Psoas muscle (tissue), 8 donors: ENCODE results near the gene FAM209A. TPM values are rescaled to one million over a fixed set of nuclear protein-coding genes. Genes with fewer than 3 reads are reported as not detected.
"Not testable (repeated sequence)": the region's sequence is repeated elsewhere in the genome, so short reads cannot be mapped to it uniquely, and the experiment has no call there.

Experiments
- ATAC-seq, 4 donors: fragments of 200-7000 bp; cut with Tn5 transposase; one replicate each; pipeline ENCODE4 v1.9.1; 2020; ENCODE audit warnings: moderate library complexity in 3 of 4, mild to moderate bottlenecking in 2 of 4
- DNase-seq, 2 donors: peaks; one replicate each; pipeline ENCODE4 v3.0.0-alpha.2; 2020
- H3K27ac ChIP-seq: fragments of 200-600 bp; one replicate; pipeline ENCODE4 v1.8.0; 2022
- H3K27me3 ChIP-seq, 3 donors: fragments of 200-600 bp in 1 of 3; one replicate each; pipeline versions ENCODE4 v1.6.1 to v1.8.0; 2013 to 2022; ENCODE audit warnings: low read length in 2 of 3, mild to moderate bottlenecking in 2 of 3, moderate library complexity in 1 of 3; ENCODE audit not compliant: insufficient read depth in 3 of 3
- H3K36me3 ChIP-seq, 2 donors: fragments of 200-600 bp in 1 of 2; one replicate each; pipeline versions ENCODE4 v1.6.1 to v1.8.0; 2013 to 2022; ENCODE audit warnings: low read depth in 1 of 2, mild to moderate bottlenecking in 1 of 2, moderate library complexity in 1 of 2; ENCODE audit not compliant: insufficient read depth in 1 of 2
- H3K4me1 ChIP-seq: fragments of 200-600 bp; one replicate; pipeline ENCODE4 v1.8.0; 2022
- H3K4me3 ChIP-seq: fragments of 200-600 bp; one replicate; pipeline ENCODE4 v1.8.0; 2022; ENCODE audit warnings: mild to moderate bottlenecking
- H3K9me3 ChIP-seq: fragments of 200-600 bp; one replicate; pipeline ENCODE4 v1.8.0; 2022
- WGBS, 3 donors: extraction: QIAGEN DNeasy Blood & Tissue Kit; methylation state at CpG; one replicate each; pipeline versions ENCODE4 v1.1.6 to v1.1.7; 2013; 5-methylcytosine and 5-hydroxymethylcytosine counted together
- intact Hi-C, 2 donors: fragments of 100-400 bp; cut with DNase I; formaldehyde crosslinking; loops; one replicate each; pipeline versions ENCODE4 v1.11.0 to v1.14.2; 2022
- long read RNA-seq, 2 donors: library from polyadenylated mRNA; unstranded; transcript quantifications; one replicate each; pipeline ENCODE4 v2.0.0, GENCODE V29; 2021
- polyA plus RNA-seq, 3 donors: library from polyadenylated mRNA; stranded (reverse); fragments of 200-250 nt; gene quantifications; one replicate each; pipeline ENCODE4 v1.2.3, GENCODE V29; 2013
- total RNA-seq, 4 donors: library from RNA; stranded (reverse); fragmentation: NEBNext Ultra II Directional in 2 of 4; extraction: Animal tissue kit (Norgen Biotek cat#: 25700) in 2 of 4; gene quantifications; one replicate each; pipeline versions ENCODE4 v1.2.1 to v1.2.4, GENCODE V29; 2021 to 2023
- TF ChIP-seq, protein P1 (sequence below): fragments of 200-600 bp; IDR thresholded peaks from one replicate; pipeline ENCODE4 v1.8.0; 2022; ENCODE audit warnings: antibody characterized with exemption
- donor health status: healthy with polysubstance abuse.
- donor health status: DM: no; HTN: no; CAD: no; lungs with moderate emphysema.
- donor health status: Bipolar disorder and iron deficiency.
- donor health status: healthy.
- donor health status: DM: yes; HTN: yes; CAD: no.
- donor health status: DM: no; HTN: no; CAD: no.
- donor health status: DM: no; HTN: no; CAD: no.
- donor health status: DM: yes; HTN: yes; CAD: no.

Gene FAM209A, protein sequence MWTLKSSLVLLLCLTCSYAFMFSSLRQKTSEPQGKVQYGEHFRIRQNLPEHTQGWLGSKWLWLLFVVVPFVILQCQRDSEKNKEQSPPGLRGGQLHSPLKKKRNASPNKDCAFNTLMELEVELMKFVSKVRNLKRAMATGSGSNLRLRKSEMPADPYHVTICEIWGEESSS
- under 1 TPM in 1 of 4 donors, not detected in 3; 0.23 TPM for total RNA-seq
- under 1 TPM in 2 of 3 donors, not detected in 1; 0.08 to 0.38 TPM for polyA plus RNA-seq
- long read RNA-seq, donor 1, partial matches to known transcripts = 0 of 1 reads
- long read RNA-seq, donor 1, other reads (novel, unspliced or antisense) = 1 of 1 reads
- long read RNA-seq, donor 2, partial matches to known transcripts = 0 of 1 reads
- long read RNA-seq, donor 2, other reads (novel, unspliced or antisense) = 1 of 1 reads

GRCh38 chr20:56524444-56524843 is at the start of gene FAM209A:
FAM209A (plus strand) TSS chr20:56524744; CDS start chr20:56524809, 65 bp downstream.
- H3K27me3 ChIP-seq, H3K27ac ChIP-seq, H3K4me3 ChIP-seq, DNase-seq, H3K4me1 ChIP-seq, intact Hi-C loops, H3K9me3 ChIP-seq, ATAC-seq: not testable (repeated sequence)
- WGBS, 3 donors = 75 to 87% (median 78%) methylated on average over 5 to 7 of the region's 7 CpGs
- H3K36me3 ChIP-seq = peaks cover 5 to 13% of the 10 kb centered on the region in 2 donors

DNA sequence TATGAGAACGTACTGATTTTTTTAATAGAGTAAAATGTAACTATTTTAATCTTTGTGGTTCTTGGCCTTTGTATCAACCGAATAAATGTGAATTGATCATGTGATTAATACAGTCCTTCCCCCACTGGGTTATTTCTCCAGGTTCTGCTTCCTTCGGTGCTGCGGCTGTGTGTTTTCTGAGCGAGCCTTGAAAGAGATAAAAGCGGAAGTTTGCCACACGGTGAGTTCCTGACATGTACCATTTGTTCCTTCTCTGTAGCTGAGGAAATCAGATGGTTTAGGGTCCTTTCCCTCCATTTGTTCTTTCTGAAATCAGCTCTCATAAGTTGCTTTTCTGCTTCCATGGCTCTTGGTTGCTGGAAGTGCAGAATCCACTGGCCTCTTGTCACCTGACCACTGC is 40.6 kb upstream of the FAM209A start:
- peaks cover 13 to 82% of the 10 kb centered on the region in 2 donors for H3K36me3 ChIP-seq

DNA sequence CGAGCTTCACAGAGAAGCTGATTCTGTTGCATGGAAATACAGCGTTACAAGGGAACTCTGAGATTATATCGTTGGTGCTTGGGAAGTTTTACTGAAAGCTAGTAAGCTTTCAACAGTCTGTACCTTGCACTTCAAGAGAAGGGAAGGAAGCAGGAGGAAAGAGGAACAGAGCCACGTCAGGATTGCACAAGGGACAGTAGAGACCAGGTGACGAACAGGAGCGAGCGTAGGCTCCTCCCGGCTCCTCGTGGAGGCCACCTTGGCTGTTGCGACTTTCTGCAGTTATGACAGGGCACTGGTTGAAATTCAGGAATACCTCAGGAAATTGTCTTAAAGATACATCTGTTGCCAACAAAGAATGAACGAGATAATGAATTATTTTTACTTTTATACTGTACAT is 37.3 kb upstream of the FAM209A start:
- Histone ChIP-seq H3K4me1 (no peaks in the 10 kb centered on the region), H3K27ac (no peak overlapping the region), H3K9me3 (no peaks in the 10 kb centered on the region), H3K27me3 (no peaks in the 10 kb centered on the region), H3K36me3 (peaks cover 6 to 76% of the 10 kb centered on the region in 2 donors), H3K4me3 (no peak overlapping the region)
- no peak for DNase-seq
- intact Hi-C loops = no loop called here
- WGBS, 3 donors = 80 to 91% (median 88%) methylated on average over 11 of the region's 11 CpGs
- TF ChIP-seq, protein P1, sequence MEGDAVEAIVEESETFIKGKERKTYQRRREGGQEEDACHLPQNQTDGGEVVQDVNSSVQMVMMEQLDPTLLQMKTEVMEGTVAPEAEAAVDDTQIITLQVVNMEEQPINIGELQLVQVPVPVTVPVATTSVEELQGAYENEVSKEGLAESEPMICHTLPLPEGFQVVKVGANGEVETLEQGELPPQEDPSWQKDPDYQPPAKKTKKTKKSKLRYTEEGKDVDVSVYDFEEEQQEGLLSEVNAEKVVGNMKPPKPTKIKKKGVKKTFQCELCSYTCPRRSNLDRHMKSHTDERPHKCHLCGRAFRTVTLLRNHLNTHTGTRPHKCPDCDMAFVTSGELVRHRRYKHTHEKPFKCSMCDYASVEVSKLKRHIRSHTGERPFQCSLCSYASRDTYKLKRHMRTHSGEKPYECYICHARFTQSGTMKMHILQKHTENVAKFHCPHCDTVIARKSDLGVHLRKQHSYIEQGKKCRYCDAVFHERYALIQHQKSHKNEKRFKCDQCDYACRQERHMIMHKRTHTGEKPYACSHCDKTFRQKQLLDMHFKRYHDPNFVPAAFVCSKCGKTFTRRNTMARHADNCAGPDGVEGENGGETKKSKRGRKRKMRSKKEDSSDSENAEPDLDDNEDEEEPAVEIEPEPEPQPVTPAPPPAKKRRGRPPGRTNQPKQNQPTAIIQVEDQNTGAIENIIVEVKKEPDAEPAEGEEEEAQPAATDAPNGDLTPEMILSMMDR = no peak
- ATAC-seq = no peak

More for the DNA sequence above, 40.6 kb upstream of the FAM209A start:
- Histone ChIP-seq H3K4me1 (no peaks in the 10 kb centered on the region), H3K9me3 (no peaks in the 10 kb centered on the region), H3K4me3 (no peak overlapping the region), H3K27me3 (no peaks in the 10 kb centered on the region), H3K27ac (no peak overlapping the region)
- intact Hi-C loops = no loop called here
- TF ChIP-seq, protein P1 = no peak
- ATAC-seq (no peak), DNase-seq (no peak)
- 74 to 84% (median 75%) methylated on average over 7 of the region's 7 CpGs for WGBS, 3 donors

GRCh38 chr20:56488566-56488965 is 36.0 kb upstream of the FAM209A start:
- TF ChIP-seq, protein P1 = no peak
- WGBS, 3 donors = 94 to 97% (median 96%) methylated on average over 5 of the region's 5 CpGs
- intact Hi-C loops = no loop called here
- peaks cover 6 to 74% of the 10 kb centered on the region in 2 donors for H3K36me3 ChIP-seq
- H3K27ac ChIP-seq = no peak overlapping the region
- ATAC-seq = no peak
- no peaks in the 10 kb centered on the region for H3K4me1 ChIP-seq
- no peak overlapping the region for H3K4me3 ChIP-seq
- no peaks in the 10 kb centered on the region for H3K27me3 ChIP-seq
- DNase-seq = no peak
- H3K9me3 ChIP-seq = no peaks in the 10 kb centered on the region

- DNase-seq (no peak), ATAC-seq (no peak)
- H3K27me3 ChIP-seq = no peaks in the 10 kb centered on the region
- TF ChIP-seq, protein P1 = no peak
- no peak overlapping the region for H3K4me3 ChIP-seq
- intact Hi-C loops = no loop called here
- H3K4me1 ChIP-seq = no peaks in the 10 kb centered on the region
- WGBS, 3 donors = 96 to 100% (median 98%) methylated on average over 1 of the region's 1 CpG
- H3K9me3 ChIP-seq = no peaks in the 10 kb centered on the region
- H3K36me3 ChIP-seq = peaks cover 0 to 16% of the 10 kb centered on the region in 2 donors
- no peak overlapping the region for H3K27ac ChIP-seq
These were observed 23.4 kb upstream of the FAM209A start for GRCh38 chr20:56501116-56501515.
